ENCODE measurements around the gene PYGB.

The PYGB gene

DNA sequence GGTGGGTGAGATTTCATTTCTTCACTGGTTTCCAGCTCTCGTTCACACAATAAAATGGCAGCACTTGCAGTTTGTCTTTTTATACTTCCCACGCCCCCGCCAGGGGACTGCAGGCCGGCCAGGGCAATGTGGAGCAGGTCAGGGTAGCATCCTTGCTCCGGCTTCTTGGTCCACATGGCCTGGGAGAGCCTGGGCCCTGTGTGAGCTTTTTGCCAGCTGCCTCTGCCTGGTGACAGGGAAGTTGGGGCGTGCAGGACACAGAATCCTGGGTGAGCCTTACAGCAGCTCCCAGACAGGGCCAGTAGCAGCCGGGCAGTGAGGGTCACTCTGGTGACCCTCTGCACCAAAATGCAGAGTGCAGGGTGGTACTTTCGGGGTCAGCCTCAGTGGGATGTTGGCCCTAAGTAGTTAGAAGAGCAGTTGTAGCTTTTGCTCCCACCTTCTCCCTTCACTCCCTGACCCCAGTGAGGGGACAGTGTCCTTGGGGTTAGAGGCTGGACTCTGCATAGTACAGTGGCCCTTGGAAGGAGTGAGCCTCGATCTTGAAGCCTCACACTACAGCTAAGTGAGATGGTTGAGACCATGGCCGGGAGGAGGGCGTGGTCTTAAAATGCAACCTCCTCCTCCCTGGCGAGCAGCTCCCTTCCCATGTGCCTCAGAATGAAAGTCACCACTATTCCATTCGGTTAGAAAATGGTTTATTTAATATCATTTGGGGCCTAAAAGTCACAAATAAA, 23.8 kb downstream of the PYGB start:
- no peak for DNase-seq (ENCODE audit: low read depth)

DNA sequence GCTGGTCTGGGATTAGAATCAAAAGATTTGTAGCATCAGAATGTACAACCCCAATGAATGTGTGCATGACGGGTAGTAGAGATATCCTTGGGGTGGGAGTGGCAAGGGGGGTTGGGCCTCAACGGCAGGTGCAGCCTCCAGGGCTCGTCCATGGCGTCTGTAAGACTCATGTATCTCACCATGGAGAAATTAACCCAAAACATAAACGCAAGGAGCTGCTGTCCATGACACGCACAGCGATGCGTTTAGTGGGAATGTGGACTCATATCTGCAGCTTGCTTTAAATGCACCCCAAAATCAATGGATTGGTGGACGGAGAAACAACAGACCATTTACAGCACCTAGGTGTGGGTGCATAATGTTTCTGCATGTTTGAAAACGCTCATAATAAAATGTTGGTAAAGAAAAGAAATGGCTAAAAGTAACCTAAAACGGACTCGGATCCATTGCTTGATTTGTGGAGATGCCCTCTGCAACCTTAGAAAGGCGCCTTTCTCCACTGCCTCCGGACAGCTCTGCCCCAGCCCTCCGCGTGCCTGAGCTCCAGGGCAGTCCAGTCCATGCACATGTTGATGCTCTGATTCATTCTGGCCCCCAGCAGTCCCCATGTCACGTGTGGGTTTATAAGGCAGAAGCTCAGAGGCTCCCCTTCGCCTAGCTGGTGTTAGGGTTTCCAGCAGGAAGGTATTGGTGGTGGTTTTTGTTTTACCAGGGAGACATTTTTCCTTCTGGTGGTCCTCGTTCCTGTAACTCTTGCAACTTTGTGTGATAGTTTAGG, 24.5 kb downstream of the PYGB start:
- no peak for DNase-seq (ENCODE audit: low read depth)

DNA sequence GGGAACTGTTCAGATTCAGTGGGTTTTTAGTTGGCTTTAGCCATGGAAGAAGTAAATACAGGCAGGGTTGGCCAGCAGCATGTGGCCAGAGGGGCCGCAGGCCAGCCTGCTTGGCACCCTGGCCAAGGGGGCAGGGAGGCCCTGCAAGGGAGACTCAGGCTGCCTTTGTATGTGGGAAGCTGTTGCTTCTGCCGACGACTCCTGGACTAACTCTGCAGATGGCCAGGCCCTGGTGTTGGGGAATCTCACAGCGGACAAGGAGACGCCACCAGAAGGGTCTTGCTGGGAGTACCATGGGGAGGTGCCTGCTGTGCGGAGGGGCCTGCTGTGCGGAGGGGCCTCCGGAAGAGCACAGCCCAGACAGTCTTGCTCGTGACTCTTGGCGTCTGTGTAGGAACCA, 25.2 kb downstream of the PYGB start:
- no peak for DNase-seq (ENCODE audit: low read depth)

DNA sequence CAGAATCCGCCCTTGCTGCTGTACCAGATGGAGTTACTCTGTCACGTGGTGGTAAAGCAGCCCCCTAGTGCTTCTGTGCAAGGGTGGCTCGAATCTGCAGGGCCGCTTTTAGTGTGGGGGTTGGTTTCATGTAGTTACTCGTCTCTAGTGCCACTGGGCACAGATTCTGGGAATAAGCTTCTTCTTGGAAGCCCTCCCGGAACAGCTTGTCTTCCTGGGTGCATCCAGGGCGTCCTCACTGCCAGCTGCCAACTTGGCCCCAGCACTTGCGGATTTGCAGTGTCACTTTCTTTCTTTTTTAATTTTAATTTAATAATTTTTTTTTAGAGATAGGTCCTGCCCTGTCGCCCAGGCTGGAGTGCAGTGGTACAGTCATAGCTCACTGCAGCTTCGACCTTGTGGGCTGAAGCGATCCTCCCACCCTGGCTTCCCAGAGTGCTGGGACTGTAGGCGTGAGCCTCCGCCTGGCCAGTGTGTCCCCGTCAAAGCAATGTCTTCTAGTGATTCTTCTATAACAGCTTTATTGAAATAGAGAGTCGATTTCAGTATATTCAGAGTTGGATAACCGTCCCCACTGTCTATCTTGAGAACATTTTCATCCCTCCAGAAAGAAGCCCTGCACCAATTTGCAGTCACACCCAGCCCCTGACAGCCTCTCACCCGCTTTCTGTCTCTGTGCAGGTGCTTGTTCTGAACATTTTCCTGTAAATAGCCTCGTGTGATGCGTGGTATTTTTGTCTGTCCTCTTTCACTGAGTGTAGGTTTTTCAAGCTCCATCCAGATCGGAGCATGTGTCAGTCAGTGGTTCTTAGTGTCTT, 25.9 kb downstream of the PYGB start:
- no peak for DNase-seq (ENCODE audit: low read depth)

GRCh38 chr20:25274481-25274880, 26.6 kb downstream of the PYGB start:
- DNase-seq (ENCODE audit: low read depth): no peak

GRCh38 chr20:25274891-25275812, 27.3 kb downstream of the PYGB start:
- DNase-seq (ENCODE audit: low read depth): no peak

- DNase-seq (ENCODE audit: low read depth): no peak
Measured at GRCh38 chr20:25275813-25276532, 28.1 kb downstream of the PYGB start.

- no peak for DNase-seq (ENCODE audit: low read depth)
Measured at GRCh38 chr20:25276533-25277050, 28.7 kb downstream of the PYGB start.

DNA sequence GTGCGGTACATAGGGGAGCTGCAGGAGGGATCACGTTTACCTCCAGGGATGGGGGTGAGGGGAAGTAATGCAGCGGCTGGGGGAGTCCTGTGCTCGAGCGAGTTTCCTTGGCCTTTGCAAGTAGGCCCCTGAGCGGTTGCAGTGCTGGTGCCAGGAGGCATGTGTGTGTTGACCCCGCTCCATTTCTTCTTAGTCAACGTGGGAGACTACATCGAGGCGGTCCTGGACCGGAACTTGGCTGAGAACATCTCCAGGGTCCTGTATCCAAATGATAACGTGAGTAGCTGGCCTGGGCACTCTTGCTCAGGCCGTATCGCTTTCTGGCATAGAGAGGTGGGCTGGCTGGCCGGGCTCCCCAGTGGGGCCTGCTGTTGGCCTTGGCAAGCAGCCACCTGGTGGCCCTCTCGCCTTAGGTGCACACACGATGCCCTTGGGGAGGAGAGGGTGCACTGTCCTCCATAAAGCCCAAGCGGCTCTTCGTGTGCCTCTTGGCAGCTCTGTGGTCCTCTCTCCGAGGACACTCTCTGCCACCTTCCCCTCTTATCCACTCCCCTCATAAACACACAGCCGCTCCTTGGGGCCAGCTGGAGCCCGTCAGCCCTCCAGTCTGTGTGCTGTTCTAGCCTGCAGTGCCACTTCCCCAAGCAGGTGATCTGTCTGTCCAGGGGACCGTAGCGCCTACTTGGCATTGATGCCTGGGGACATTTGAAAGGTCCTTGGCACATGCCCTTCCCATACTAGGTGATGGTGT, 29.3 kb downstream of the PYGB start:
- DNase-seq (ENCODE audit: low read depth): no peak

GRCh38 chr20:25277941-25278521, 30.1 kb downstream of the PYGB start:
- no peak for DNase-seq (ENCODE audit: low read depth)

DNA sequence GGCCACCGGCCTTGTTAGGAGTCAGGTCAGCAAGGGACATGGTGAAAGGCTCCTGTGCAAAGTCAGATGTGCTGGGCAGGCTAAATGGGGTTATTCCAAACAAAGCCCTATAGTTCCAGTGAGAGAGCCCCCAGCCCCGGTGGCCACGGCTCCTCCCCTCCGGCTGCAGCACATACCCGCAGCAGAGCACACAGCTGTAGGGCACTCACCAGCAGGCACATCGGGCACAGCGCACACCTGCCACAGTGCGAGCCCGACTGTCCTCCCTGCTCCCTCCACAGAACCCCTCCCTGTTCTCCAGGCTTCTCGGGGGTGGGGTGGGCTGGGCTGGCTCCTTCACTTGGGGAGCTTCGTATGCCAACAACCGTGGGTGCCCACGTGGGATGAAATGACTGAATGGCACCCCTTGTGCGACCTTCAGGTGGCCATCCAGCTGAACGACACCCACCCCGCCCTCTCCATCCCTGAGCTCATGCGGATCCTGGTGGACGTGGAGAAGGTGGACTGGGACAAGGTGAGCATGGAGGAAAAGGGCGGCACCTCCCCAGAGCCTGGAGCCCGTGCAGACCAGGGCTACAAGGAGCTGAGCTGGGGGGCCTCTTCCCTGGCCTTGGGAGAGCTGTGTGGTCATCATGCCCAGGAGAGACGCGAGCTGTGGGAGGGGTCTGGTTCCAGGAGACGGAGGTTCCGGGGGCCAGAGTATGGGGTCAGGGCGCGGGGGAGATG, 30.9 kb downstream of the PYGB start:
- DNase-seq (ENCODE audit: low read depth): no peak

DNA sequence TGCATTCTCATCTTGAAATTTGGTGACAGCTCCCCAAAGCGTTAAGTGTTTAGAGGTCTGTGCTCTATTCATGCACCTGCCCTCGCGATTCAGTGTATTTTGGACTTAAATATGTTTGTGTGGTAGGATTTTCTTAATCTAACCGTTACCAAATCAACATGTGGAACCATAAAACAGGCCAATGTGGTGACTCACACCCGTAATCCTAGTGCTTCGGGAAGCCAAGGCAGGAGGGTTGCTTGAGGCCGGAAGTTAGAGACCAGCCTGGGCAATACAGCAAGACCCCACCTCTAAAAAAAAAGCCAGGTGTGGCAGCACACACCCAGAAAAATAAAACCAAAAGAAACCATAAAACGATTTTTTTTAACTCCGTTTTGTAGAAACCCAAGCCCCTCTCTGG, 31.5 kb downstream of the PYGB start:
- no peak for DNase-seq (ENCODE audit: low read depth)

GRCh38 chr20:25280051-25280573, 32.2 kb downstream of the PYGB start:
- no peak for DNase-seq (ENCODE audit: low read depth)

GRCh38 chr20:25280574-25281535, 33.0 kb downstream of the PYGB start:
- DNase-seq (ENCODE audit: low read depth): no peak

DNA sequence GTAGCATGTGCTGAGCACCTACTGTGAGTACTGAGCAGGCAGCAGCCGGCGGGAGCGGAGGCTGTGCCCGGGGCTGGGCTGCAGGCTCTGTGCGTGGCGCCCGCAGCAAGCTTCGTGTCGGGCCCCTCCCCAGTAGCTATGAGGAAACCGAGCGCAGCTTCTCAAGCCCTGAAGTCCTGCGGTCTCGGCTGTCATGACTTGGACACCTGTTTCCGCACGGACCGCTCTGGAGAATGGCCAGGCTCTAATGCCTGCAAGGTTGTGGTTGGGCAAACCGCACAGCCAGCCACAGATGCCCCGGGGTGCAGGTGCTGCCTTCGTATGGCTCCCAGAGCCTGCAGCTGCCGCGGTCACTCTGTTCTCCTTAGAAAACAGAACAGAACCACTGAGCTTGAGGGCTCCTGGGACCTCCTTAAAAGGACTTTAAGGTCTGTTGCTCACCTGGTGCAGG, 33.7 kb downstream of the PYGB start:
- DNase-seq (ENCODE audit: low read depth): no peak

GRCh38 chr20:25282034-25282781, 34.3 kb downstream of the PYGB start:
- DNase-seq (ENCODE audit: low read depth): no peak

DNA sequence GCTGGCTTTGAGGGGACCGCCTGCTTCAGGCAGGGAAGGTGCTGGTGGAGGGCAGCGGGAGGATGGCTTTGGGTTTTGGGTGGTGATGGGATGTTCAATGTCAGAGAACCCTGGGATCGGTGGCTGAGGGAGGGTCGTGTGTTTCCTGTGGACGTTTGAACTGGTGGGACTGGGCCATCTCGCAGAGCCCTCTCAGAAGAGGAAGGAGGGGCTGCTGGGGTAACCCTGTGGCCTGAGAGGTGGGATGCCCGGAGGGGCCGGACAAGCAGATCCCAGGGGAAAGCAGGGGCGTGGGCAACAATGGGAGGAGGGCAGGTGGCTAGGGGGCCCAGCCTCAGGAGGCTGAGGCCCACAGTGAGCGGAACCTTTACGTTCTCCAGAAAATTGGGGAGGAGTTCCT, 34.9 kb downstream of the PYGB start:
- no peak for DNase-seq (ENCODE audit: low read depth)

Measured in fibroblast of the conjunctiva (primary cell).